DND-41 (cell line): ENCODE results near the gene ALPK3.

Experiments
- CTCF ChIP-seq: IDR thresholded peaks from 2 replicates; pipeline ENCODE4 v1.5.1; 2012; ENCODE audit warnings: borderline replicate concordance, low read length, moderate library complexity, mild to moderate bottlenecking; ENCODE audit not compliant: poor library complexity, severe bottlenecking; ENCODE audit errors: extremely low read depth
- EZH2 ChIP-seq: IDR thresholded peaks from 3 replicates; pipeline ENCODE4 v1.6.1; 2012; ENCODE audit warnings: borderline replicate concordance, low read depth, mild to moderate bottlenecking, moderate library complexity, low read length, inconsistent platforms; ENCODE audit not compliant: severe bottlenecking

GRCh38 chr15:84909029-84909428 is 91.9 kb downstream of the ALPK3 start:
- TF ChIP-seq EZH2 (no peak), CTCF (no peak)
